Inflammatory macrophage treated with lipopolysaccharide for 1 hour (primary cell): Measurements from ENCODE around the gene HCAR2.
"Not testable (repeated sequence)": the region's sequence is repeated elsewhere in the genome, so short reads cannot be mapped to it uniquely, and the experiment has no call there.

Experiments used
- DNase-seq, 2 donors: peaks; one replicate each; pipeline ENCODE4 v3.0.0-alpha.2; 2020 to 2022

HCAR2 gene

GRCh38 chr12:122702890-122703611 is at the start of gene HCAR2:
TSS of gene HCAR2 (minus strand) at chr12:122703357. CDS start at chr12:122703283, 74 bp downstream.
- DNase-seq = peak; percentile 83 to 86

GRCh38 chr12:122752464-122753318 is 49.5 kb upstream of the HCAR2 start, which contains the start of gene DENR:
TSS of gene DENR (plus strand) at chr12:122752824. CDS start at chr12:122753702, 878 bp downstream.
- peak; percentile 91 to 99 for DNase-seq

- not testable (repeated sequence) for DNase-seq
Measured at GRCh38 chr12:122750781-122751515, 47.8 kb upstream of the HCAR2 start.

- no peak for DNase-seq
Measured at GRCh38 chr12:122749569-122750332, 46.6 kb upstream of the HCAR2 start.

GRCh38 chr12:122747224-122748135 is 44.3 kb upstream of the HCAR2 start:
- DNase-seq = peak in 1 of 2 donors; percentile 34

GRCh38 chr12:122743895-122744525 is 40.9 kb upstream of the HCAR2 start:
- peak; percentile 73 to 91 for DNase-seq

- DNase-seq = peak in 1 of 2 donors; percentile 51
Measured at GRCh38 chr12:122740351-122740750, 37.2 kb upstream of the HCAR2 start.

GRCh38 chr12:122738571-122738970 is 35.4 kb upstream of the HCAR2 start:
- no peak for DNase-seq

- DNase-seq = no peak
Measured at GRCh38 chr12:122732611-122733010, 29.5 kb upstream of the HCAR2 start.

GRCh38 chr12:122732170-122732569 is 29.0 kb upstream of the HCAR2 start:
- DNase-seq = peak; percentile 51 to 59

- no peak for DNase-seq
Measured at GRCh38 chr12:122730215-122731014, 27.3 kb upstream of the HCAR2 start, which contains the start of gene HCAR1. TSS of gene HCAR1 (minus strand) at chr12:122730844. CDS start at chr12:122730339, 505 bp downstream.

GRCh38 chr12:122729583-122730214 is 26.5 kb upstream of the HCAR2 start:
- no peak for DNase-seq

GRCh38 chr12:122726080-122726558 is 23.0 kb upstream of the HCAR2 start:
- peak; percentile 56 to 72 for DNase-seq

- peak in 1 of 2 donors; percentile 28 for DNase-seq
Measured at GRCh38 chr12:122725452-122726079, 22.4 kb upstream of the HCAR2 start.

GRCh38 chr12:122724641-122725243 is 21.6 kb upstream of the HCAR2 start:
- DNase-seq = no peak

- peak; percentile 78 to 83 for DNase-seq
Measured at GRCh38 chr12:122722387-122722786, 19.2 kb upstream of the HCAR2 start.

GRCh38 chr12:122721057-122721545 is 17.9 kb upstream of the HCAR2 start:
- peak; percentile 39 to 42 for DNase-seq

- DNase-seq = peak; percentile 91 to 92
Measured at GRCh38 chr12:122716658-122717057, 13.5 kb upstream of the HCAR2 start, which contains the start of gene HCAR3. TSS of gene HCAR3 (minus strand) at chr12:122716811. CDS start at chr12:122716737, 74 bp downstream.
